CD4-positive, alpha-beta T cell treated with Interleukin-6 for 4 hours (primary cell): Measurements from ENCODE around the gene CHST11.

Experiments
- DNase-seq: peaks from one replicate; pipeline ENCODE4 v3.0.0-alpha.2; 2020; ENCODE audit warnings: mixed read lengths

The CHST11 gene

DNA sequence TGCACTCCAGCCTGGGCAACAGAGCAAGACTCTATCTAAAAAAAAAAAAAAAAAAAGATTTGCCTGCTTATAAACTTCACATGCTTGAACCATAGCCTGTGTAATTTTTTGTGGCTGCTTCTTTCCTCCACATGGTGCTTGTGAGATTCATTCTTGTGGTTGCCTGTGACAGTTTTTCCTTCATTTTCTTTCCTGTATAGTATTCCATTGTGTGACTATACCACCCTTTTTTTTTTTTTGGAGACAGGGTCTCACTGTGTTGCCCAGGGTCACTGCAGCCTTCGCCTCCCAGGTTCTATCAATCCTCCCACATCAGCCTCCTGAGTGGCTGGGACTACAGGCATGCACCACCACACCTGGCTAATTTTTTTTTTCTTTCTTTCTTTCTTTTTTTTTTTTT lies 22.6 kb upstream of the CHST11 start:
- no peak for DNase-seq

- DNase-seq: no peak
Observed at GRCh38 chr12:104435175-104435574, 21.6 kb upstream of the CHST11 start.

GRCh38 chr12:104435765-104436164 lies 21.0 kb upstream of the CHST11 start:
- DNase-seq: no peak

DNA sequence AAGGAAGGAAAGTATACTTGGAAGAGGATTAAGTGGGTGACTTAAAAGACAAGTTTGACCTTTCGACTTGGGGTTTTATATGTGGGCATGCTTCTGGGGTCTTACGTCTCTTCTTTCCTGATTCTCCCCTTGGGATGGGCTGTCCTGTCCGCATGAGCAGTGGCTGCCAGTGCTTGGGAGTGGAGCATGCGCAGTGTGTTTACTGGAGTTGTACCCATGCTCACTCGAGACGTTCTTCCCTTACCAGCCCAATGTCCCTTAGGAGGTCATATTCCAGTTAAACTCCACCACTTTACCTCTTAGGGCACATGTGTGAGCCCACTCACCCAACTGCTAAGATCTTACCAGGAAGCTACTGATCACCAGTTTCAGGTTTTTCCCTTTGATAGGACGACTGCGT lies 20.0 kb upstream of the CHST11 start:
- DNase-seq: no peak

- DNase-seq: no peak
Observed at GRCh38 chr12:104438134-104438533, 18.6 kb upstream of the CHST11 start.

DNA sequence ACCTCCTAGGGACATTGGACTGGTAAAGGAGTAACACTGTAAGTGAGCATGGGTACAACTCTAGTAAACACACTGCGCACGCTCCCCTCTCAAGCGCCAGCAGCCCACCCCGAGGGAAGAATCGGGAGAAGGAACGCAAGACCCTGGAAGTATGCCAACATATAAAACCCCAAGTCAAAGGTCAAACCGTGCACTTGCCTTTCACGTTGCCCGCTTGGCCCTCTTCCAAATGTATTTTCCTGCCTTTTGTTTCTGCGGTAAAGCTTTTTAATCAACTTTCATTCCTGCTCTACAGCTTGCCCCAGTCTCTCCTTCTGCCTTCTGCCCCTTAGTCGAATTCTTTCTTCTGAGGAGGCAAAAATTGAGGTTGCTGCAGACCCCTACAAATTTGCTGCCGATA lies 17.6 kb upstream of the CHST11 start:
- no peak for DNase-seq

DNA sequence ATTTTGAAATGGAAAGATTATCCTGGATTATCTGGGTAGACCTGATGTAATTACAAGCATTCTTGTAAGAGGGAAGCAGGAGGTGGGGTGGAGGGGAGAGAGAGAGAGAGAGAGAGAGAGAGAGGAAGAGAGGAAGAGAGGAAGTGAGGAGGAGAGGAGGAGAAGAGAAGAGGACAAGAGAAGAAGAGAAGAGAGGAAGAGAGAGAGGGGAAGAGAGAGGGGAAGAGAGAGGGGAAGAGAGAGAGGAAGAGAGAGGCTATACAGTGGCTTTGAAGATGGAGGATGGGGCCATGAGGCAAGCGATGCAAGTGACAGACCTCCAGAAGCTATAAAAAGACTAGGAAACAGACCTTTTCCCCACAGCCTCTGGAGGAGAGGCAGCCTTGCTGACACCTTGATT lies 13.7 kb upstream of the CHST11 start:
- DNase-seq: no peak

DNA sequence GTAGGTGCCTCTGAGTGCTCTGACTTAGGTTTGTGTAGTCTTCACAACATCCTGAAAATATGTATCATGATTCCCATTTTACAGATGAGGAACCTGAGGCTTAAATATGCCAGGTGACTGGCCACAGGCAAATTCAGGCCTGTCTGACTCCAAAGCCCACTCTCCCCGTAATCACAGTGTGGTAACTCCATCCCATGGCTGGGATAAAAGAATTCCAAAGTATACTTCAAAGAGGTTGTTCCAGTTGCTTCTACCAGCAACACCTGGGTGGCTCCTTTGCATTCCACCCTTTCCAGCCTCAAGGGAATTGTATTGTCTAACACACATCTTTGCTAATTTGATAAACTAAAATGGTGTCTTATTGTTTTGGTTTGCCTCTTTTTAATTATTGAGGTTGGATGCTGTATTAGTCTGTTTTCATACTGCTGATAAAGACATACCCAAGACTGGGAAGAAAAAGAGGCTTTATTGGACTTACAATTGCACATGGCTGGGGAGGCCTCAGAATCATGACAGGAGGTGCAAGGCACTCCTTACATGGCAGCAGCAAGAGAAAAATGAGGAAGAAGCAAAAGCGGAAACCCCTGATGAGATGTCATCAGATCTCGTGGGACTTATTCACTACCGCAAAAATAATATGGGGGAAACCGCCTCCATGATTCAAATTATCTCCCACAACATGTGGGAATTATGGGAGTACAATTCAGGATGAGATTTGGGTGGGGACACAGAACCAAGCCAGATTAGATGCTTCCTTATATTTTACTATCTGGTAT lies 9.9 kb upstream of the CHST11 start:
- DNase-seq: no peak

DNA sequence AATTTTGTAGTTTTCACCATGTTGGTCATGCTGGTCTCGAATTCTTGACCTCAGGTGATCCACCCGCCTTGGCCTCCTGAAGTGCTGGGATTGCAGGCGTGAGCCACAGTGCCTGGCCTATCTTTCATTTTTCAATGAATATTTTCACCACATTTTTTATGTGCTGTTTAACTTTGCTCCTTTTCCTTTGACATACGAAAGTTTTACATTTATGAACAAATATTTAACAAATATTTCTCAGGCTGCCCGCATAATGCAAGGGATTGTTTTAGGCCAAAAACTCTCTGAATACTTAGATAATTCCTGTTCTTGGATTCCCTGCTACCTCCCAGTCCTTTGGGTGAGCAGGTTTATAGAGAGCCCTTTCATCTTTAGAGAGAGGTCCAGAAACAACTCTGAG lies 8.7 kb upstream of the CHST11 start:
- no peak for DNase-seq

- no peak for DNase-seq
Observed at GRCh38 chr12:104448451-104448850, 8.3 kb upstream of the CHST11 start.

GRCh38 chr12:104450700-104451099 lies 6.0 kb upstream of the CHST11 start:
- no peak for DNase-seq

DNA sequence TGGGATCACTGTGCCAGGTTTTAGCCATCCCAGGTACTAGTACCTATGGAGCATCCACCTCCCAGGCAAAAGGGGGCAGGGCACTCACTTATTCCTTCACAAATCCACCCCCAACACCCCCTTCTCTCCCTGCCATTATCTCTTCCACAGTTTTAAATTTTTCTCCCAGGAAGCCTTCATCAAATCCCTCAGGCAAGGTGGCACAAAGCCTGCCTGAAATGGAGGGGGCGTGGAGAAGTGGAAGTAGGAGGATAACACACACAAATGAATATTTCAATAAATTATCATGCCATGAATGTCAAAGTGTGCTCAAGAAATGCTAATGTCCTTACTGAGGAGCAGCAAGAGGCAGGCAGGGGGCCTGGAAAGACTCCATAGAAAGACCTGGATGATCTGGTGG lies 4.7 kb upstream of the CHST11 start:
- DNase-seq: no peak

- no peak for DNase-seq
Observed at GRCh38 chr12:104453133-104453532, 3.6 kb upstream of the CHST11 start.

GRCh38 chr12:104454997-104455396 lies 1.8 kb upstream of the CHST11 start:
- DNase-seq: no peak

- no peak for DNase-seq
Observed at GRCh38 chr12:104455578-104456416, 951 bp upstream of the CHST11 start.

GRCh38 chr12:104456950-104457745 lies 400 bp downstream of the CHST11 start:
- DNase-seq: peak; percentile 72

DNA sequence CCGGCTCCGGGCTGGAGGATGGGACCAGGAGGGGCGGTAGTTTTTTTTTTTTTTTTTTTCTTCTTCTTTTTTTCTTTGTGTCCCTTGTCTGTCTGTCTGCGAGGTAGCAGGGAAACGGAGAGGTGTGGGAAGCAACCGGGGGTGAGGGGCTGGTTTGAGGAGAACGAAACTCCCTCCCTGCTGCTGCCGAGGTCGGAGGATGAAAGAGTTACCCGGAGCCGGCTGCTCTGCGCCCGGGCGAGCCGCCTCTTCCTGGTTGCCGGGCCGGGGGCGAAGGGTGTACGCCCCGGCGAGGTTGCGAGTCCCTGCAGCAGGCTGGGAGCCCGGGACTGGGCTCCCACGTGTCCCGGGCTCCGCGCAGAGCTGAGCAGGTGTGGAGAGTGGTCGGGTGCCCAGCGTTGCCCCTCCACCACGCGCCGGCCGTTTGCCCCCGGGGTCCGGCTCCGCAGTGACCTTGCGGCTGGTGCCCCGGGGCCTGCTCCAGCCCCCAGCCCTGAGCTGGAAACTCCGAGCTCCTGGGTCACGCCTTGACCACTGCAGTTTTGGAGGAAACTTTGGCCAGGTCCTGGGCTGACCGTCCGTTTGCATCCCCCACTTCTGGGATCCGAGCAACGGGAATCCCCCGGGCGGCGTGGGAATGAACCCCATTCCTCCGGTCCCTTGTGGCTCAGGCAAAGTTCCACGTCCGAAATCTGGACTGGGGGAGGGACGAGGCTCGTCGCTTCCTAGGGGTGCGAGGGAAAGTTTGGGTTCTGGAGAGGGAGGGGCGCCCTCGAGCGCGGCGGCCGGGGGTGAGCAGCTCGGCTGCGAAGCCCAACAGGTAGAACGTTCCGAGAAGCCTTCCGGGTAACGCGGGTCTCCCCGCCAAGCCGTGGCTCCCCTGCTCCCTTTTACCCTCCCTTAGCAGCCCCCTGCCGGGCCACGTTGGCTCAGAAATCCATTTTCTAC lies 1.3 kb downstream of the CHST11 start:
- peak; percentile 71 for DNase-seq

- DNase-seq: peak; percentile 28
Observed at GRCh38 chr12:104458694-104459367, 2.1 kb downstream of the CHST11 start.

DNA sequence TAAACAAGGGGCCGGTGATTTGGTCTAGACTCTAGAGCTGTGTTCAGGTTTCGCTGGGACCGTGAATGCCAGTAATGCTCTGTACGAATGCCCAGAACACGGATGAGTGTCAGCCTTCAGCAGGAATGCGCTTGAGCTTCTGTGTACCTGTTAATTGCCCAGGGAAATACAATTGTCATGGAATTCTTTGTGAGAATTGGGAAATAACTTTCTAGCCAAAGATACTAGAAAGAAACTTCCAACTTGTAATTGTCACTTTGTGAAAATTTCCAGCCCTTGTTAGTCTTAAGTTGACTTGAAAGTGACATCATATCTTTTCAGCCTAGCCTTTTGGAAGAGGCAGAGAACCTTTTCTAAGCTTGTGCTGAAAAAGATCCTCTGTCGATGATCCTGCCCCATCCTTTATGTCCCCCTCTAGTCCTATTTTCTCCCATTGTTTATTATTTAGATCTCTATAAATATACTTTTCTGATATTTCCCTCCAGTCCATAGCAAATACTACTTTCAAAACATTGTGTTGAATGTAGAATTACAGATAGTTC lies 2.7 kb downstream of the CHST11 start:
- DNase-seq: no peak

DNA sequence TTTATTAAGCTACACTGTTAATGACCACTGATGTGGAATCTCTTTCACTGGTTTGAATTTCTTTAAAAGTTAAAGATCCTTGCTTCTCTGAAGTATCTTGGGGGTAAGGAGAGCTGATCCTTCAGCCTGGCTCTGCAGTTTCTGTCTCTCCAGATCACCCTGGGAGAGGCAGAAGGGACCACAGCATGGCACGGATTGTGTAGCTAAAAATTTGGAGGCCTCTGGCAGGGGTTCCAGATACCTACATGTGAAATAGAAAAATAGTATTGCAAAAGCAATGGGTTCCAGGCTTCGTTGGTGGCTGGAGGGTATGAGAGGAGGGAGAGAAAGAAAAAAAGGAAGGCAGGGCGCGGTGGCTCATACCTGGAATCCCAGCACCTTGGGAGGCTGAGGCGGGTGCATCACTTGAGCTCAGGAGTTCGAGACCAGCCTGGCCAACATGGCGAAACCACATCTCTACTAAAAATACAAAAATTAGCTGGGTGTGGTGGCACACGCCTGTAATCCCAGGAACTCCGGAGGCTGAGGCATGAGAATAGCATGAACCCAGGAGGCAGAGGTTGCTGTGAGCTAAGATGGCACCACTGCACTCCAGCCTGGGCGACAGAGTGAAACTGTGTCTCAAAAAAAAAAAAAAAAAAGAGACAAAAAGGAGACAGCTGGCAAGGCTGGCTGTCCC lies 3.4 kb downstream of the CHST11 start:
- no peak for DNase-seq
